ENCODE results near the gene CST6. TPM values are rescaled to one million over a fixed set of nuclear protein-coding genes. Genes with fewer than 3 reads are reported as not detected.
A peak's percentile ranks its signal among the peaks of the same experiment; 100 is the strongest.

Gene CST6
- total RNA-seq, 1 experiment from 2014 or later: not detected

GRCh38 chr11:66012371-66012945 is 650 bp downstream of the CST6 start:
- BruUV-seq (replicated peaks): no TSS peak
- intact Hi-C loops (cut with micrococcal nuclease): no loop called here
- Mint-ChIP-seq H3K27ac (ENCODE audit: low read depth, unreplicated experiment) (no peak overlapping the region), H3K9me3 (ENCODE audit: unreplicated experiment) (no peaks in the 10 kb centered on the region), H3K4me3 (ENCODE audit: unreplicated experiment) (no peak overlapping the region), H3K27me3 (ENCODE audit: insufficient read depth, unreplicated experiment) (no peaks in the 10 kb centered on the region), H3K36me3 (ENCODE audit: insufficient read depth, unreplicated experiment) (no peaks in the 10 kb centered on the region), H3K4me1 (ENCODE audit: insufficient read depth, unreplicated experiment) (peaks cover 20% of the 10 kb centered on the region)
- no peak for DNase-seq (ENCODE audit: unreplicated experiment)
- ChIA-PET CTCF (interaction anchor here (1.5 to 1.8 kb wide), 3 partner anchors 10 to 33 kb away, joined by 4 to 12 read pairs (median 11); no protein-coding TSS in a partner anchor), POLR2A (interaction anchor here (0.8 to 2.9 kb wide), 4 partner anchors 9 to 10 kb away, joined by 3 to 10 read pairs (median 4); partner anchors contain the start of genes BANF1 and EIF1AD)
- TF ChIP-seq CTCF (IDR thresholded peaks at IDR 0.05; ENCODE audit: unreplicated experiment): no peak

- H3K27ac Mint-ChIP-seq (ENCODE audit: low read depth, unreplicated experiment): no peak overlapping the region
- H3K4me1 Mint-ChIP-seq (ENCODE audit: insufficient read depth, unreplicated experiment): peaks cover 16% of the 10 kb centered on the region
- ChIA-PET POLR2A (interaction anchor here (0.8 to 2.9 kb wide), 2 partner anchors 9 to 11 kb away, joined by 3 to 10 read pairs; partner anchors contain the start of genes BANF1 and EIF1AD), CTCF (interaction anchor here (0.6 to 1.8 kb wide), 2 partner anchors 9 to 42 kb away, joined by 3 to 11 read pairs; no protein-coding TSS in a partner anchor)
- no peak for DNase-seq (ENCODE audit: unreplicated experiment)
- no peaks in the 10 kb centered on the region for H3K27me3 Mint-ChIP-seq (ENCODE audit: insufficient read depth, unreplicated experiment)
- BruUV-seq (replicated peaks): no TSS peak
- intact Hi-C loops (cut with micrococcal nuclease): no loop called here
- H3K36me3 Mint-ChIP-seq (ENCODE audit: insufficient read depth, unreplicated experiment): no peaks in the 10 kb centered on the region
- no peaks in the 10 kb centered on the region for H3K9me3 Mint-ChIP-seq (ENCODE audit: unreplicated experiment)
- no peak overlapping the region for H3K4me3 Mint-ChIP-seq (ENCODE audit: unreplicated experiment)
- TF ChIP-seq CTCF (IDR thresholded peaks at IDR 0.05; ENCODE audit: unreplicated experiment): no peak
These were observed 1.3 kb downstream of the CST6 start for GRCh38 chr11:66012946-66013761.

- no TSS peak for BruUV-seq (replicated peaks)
- H3K27ac Mint-ChIP-seq (ENCODE audit: low read depth, unreplicated experiment): no peak overlapping the region
- CTCF ChIA-PET: interaction anchor here (1.8 kb wide), 1 partner anchor 9 kb away, joined by 11 read pairs; no protein-coding TSS in a partner anchor
- H3K27me3 Mint-ChIP-seq (ENCODE audit: insufficient read depth, unreplicated experiment): no peaks in the 10 kb centered on the region
- no peak for DNase-seq (ENCODE audit: unreplicated experiment)
- intact Hi-C loops (cut with micrococcal nuclease): no loop called here
- H3K9me3 Mint-ChIP-seq (ENCODE audit: unreplicated experiment): no peaks in the 10 kb centered on the region
- peaks cover 11% of the 10 kb centered on the region for H3K4me1 Mint-ChIP-seq (ENCODE audit: insufficient read depth, unreplicated experiment)
- no peaks in the 10 kb centered on the region for H3K36me3 Mint-ChIP-seq (ENCODE audit: insufficient read depth, unreplicated experiment)
- H3K4me3 Mint-ChIP-seq (ENCODE audit: unreplicated experiment): no peak overlapping the region
- POLR2A ChIA-PET: no interaction called here
- no peak for TF ChIP-seq CTCF (IDR thresholded peaks at IDR 0.05; ENCODE audit: unreplicated experiment)
These were observed 1.9 kb downstream of the CST6 start for GRCh38 chr11:66013762-66014100.

- POLR2A ChIA-PET: no interaction called here
- no peaks in the 10 kb centered on the region for H3K27me3 Mint-ChIP-seq (ENCODE audit: insufficient read depth, unreplicated experiment)
- no peaks in the 10 kb centered on the region for H3K36me3 Mint-ChIP-seq (ENCODE audit: insufficient read depth, unreplicated experiment)
- no TSS peak for BruUV-seq (replicated peaks)
- H3K27ac Mint-ChIP-seq (ENCODE audit: low read depth, unreplicated experiment): peak overlapping the region; percentile 70
- H3K9me3 Mint-ChIP-seq (ENCODE audit: unreplicated experiment): no peaks in the 10 kb centered on the region
- no peak overlapping the region for H3K4me3 Mint-ChIP-seq (ENCODE audit: unreplicated experiment)
- intact Hi-C loops (cut with micrococcal nuclease): no loop called here
- CTCF ChIA-PET: interaction anchor here (0.8 kb wide), 1 partner anchor 136 kb away, joined by 3 read pairs; no protein-coding TSS in a partner anchor
- TF ChIP-seq CTCF (IDR thresholded peaks at IDR 0.05; ENCODE audit: unreplicated experiment): no peak
- H3K4me1 Mint-ChIP-seq (ENCODE audit: insufficient read depth, unreplicated experiment): peaks cover 11% of the 10 kb centered on the region
- no peak for DNase-seq (ENCODE audit: unreplicated experiment)
These were observed 3.1 kb downstream of the CST6 start for GRCh38 chr11:66014804-66015453.
